GM18907 (cell line): Measurements from ENCODE around the gene PAFAH1B2.
"Not testable (repeated sequence)": the region's sequence is repeated elsewhere in the genome, so short reads cannot be mapped to it uniquely, and the experiment has no call there.

Experiments
- ATAC-seq: cut with Tn5 transposase; IDR thresholded peaks from one replicate; pipeline ENCODE4 v1.9.1; 2021; ENCODE audit warnings: mild to moderate bottlenecking, moderate library complexity; ENCODE audit not compliant: unreplicated experiment

PAFAH1B2 gene

DNA sequence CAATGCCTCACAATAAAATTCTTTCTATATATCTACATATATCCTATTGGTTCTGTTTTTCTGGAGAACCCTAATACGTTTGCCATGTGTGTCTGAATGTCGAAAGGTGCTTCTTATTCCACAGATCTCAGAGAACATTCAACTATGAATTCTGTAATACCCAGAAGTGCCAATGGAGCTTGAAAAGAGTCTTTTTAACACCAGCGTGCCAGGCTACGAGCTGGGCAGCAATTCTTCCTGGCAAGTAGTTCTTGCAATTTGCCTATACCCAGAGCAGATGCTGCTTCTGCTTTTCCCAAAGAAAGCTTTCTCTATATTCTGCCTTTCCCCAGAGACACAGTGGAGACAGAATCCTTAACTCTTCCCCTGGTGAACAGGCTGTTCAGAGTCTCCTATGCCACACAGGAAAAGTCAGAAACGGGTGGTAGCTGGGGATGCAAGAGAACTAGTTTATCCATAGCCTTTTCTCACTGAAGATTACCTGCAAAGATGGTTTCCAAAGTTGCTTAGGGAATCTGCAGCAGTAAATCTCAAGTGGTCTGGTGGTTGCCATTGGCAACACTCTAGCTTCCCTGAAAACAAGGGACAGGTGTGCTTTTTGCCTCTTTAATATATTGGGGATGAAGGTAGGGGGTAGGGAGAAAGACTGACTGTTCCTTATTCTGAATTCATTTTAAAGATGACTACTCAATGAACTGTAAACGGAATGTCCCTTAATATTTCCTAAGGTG lies 16.8 kb upstream of the PAFAH1B2 start:
- ATAC-seq = no peak

DNA sequence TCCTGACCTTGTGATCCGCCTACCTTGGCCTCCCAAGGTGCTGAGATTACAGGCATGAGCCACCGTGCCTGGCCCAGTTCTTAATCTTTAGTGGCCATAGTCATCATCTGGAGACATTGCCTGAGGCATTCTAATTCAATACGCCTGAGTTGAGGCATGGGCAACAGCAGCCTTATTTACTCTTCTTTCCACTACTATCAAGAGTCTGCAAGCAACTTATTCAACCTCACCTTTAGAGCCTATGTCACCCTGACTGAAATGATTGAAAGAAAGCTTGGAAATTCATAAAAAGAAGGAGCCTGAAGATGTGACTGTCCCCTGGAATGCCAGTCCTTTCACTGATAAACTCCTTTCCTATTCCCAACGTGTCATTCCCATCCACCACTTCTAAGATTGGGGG lies 15.8 kb upstream of the PAFAH1B2 start:
- no peak for ATAC-seq

DNA sequence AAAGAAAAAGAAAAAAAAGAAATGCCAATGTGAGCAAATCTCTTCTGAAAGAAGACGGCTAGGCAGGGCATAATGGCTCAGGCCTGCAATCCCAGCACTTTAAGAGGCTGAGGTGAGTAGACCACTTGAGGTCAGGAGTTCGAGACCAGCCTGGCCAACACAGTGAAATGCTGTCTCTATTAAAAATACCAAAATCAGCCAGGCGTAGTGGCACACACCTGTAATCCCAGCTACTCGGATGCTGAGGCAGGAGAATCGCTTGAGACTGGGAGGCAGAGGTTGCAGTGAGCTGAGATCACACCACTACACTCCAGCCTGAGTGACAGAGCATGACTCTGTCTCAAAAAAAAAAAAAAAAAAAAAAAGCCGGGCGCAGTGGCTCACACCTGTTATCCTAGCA lies 13.7 kb upstream of the PAFAH1B2 start:
- ATAC-seq = not testable (repeated sequence)

DNA sequence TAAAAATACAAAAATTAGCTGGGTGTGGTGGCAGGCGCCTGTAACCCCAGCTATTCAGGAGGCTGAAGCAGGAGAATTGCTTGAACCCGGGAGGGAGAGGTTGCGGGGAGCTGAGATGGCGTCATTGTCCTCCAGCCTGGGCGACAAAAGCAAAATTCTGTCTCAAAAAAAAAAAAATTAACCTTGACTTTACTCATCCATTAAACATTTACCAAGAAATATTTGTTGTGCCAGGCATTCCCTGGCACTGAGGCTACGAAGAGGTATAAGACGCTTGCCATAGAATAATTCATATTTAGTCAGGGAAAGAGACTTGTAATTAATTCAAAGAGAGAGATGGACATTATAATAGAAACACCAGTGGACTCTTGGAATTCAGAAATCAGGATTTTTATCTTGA lies 13.2 kb upstream of the PAFAH1B2 start:
- ATAC-seq = no peak

DNA sequence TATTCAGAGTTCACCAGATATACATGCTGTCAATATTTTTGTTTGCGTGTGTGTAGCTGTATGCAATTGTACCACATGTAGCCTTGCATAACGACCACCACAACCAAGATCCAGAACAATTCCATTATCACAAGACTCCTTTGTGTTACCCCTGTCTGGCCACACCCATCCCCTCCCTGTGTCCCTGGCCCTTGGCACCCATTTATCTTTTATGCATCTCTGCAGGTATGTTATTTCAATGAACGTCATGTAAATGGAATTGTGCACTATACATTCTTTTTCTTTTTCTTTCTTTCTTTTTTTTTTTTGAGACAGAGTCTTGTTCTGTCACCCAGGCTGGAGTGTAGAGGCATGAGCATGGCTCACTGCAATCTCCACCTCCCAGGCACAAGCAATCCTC lies 9.7 kb upstream of the PAFAH1B2 start:
- no peak for ATAC-seq

DNA sequence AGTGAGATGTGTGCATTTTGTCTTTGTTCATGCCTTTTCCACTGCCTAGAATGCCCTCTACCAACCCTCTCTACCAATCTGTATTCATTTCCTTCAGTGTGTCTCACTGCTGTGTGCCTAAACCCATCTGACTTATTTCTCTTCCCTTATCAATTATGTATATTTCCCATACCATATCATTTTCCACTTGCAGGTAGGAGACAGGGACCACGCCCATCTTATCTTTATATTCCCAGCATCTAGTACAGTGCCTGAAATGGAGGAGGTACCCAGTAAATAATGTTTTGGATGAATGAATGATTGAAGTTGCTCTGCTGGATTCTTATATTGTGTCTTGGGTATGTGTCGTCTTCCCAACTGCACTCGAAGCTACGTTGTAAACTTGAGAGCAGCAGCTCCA lies 9.1 kb upstream of the PAFAH1B2 start:
- ATAC-seq = not testable (repeated sequence)

DNA sequence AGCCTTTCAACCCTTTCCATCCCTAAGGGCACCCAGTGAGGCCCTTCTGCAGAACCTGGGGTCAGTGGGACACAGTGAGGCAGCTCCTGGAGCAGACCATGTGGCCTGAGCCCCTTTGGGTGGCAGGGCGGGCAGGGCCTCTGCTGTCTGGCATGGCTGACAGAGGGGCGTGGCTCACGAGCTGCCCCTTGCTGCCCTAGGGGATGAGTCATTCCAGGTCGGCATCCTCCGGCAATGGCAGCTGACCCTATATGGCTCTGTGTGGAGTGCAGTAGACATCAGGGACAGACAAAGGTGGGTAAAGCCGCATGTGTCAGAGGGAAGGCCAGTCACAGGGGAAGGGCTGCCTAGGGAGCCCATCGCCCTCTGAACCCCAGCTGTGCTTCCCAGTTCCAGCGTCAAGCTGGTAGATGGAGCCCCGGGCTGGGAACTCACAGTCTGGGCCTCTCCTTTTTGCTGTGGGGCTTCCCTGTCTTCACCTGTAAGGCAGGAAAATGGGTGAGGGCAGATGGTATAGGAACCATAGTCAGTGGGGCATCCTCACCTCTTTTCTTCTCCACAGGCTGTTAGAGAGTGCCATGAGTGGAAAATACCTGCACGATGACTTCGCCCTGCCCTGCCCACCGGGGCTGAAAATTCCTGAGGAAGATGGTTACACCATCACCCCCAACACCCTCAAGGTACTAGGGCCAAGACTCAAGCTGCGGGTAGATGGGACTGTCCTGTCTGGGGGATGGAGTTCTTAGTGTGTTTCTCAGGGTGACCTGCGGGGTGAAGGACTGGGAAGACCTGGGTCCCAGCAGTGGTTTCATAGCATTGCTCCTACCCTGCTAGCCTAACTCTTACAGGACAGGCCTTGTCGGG lies 6.6 kb upstream of the PAFAH1B2 start:
- ATAC-seq = not testable (repeated sequence)

DNA sequence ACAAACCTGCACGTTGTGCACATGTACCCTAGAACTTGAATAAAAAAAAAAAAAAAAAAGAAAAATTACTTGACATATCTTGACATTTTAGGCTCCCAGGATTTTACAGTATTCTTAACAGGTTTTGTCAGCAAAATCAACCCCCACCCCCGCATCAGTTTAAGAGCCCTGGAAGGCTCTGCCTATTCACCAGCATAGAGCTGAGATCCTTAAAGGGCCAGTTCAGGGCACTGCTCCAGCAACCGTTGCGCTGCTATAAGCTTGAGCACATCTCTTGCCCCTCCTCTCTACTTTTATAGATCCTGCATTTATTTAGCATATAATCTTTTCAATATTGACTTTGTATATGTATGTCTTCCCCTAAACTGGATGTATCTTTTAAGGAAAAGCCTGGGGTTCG lies 697 bp upstream of the PAFAH1B2 start:
- ATAC-seq = peak; percentile 19

DNA sequence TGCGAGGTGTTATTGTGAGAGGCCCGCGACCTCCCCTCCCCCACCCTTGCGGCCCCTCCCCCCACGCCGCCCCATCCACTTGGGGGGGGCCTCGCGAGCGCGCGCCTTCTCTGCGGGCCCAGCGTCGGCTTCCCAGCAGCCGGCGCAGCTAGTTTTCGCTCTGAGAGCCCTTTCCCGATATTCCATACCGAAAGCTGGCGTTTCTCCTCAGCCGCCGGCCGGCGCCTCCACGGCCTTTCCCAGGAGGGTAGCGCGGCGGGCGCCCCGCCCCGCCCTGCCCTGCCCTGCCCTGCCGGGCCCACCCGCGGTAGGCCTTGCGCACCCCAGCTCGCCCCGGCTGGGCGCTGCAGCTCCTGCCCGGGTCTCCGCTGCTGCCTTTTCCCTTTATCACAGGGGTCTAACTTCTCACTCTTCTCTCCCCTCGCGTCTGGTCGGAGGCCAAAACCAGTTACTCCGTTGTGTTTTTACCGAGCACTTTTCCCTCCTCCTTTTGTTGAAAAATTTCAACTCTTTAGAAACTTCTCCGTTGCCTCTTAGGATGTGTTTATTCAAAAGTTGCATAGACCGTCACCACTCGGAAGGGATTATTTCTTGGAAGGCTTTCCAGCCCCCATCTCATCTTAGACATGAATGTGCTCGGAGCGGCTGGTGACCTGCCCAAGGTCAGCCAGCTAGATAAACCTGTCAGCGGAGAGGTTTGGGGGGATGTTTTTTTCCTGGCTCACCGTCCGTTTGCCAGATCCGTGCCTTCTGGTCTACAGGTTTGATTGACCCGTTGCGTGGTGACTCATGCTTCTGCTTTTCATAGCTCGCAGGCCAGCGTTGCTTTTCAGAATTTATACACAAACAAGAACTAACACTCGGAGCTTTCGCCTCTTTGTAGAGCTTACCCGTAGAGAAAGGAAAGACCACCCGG lies 648 bp downstream of the PAFAH1B2 start:
- ATAC-seq = peak; percentile 54

DNA sequence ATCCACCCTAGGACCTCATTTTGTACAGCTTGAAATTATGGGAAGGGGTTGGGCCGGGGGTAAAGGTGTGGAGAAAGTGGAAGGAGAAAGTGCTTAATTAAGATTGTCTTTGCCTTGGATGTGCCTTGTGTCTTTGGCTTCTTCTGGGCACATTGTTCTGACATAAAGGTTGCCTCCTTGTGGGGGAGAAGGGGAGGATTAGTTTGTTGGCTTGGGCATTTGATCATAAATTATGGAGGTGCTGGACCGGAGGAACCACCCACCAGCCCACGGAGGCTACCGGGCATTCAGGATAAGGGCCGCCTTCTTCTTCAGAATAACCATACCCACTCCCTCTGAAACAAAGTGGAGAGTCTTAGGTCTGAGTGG lies 1.3 kb downstream of the PAFAH1B2 start:
- ATAC-seq = no peak

DNA sequence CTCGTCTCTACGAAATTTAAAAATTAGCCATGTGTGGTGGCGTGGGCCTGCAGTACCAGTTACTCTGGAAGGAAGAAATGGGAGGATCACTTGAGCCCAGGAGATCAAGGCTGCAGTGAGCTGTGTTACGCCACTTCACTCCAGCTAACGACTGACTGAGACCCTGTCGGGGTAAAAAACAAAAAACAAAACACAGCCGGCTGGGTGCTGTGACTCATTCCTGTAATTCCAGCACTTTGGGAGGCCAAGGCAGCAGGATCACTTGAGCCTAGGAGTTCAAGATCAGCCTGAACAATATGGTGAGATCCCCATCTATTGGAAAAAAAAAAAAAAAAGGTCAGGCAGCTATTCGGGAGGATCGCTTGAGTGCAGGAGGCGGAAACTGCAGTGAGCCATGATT lies 2.4 kb downstream of the PAFAH1B2 start:
- no peak for ATAC-seq

DNA sequence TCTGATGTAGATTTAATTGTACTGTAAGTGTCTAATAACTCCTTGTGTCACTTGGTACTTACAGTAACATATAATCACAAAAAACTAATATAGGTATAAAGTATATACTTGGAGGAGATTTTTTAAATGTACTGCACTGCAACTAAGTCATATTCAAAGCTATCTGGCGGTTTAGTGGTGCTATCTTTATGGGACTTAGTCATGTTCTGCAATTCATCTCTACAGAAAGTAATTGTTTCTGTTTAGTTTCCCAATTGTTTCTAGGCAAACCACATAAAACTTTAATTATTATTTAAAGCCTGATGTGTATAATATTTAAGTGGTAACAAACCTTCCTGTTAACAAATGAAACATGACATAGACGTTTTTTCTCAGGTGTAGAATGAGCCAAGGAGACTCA lies 8.0 kb downstream of the PAFAH1B2 start:
- ATAC-seq = no peak

DNA sequence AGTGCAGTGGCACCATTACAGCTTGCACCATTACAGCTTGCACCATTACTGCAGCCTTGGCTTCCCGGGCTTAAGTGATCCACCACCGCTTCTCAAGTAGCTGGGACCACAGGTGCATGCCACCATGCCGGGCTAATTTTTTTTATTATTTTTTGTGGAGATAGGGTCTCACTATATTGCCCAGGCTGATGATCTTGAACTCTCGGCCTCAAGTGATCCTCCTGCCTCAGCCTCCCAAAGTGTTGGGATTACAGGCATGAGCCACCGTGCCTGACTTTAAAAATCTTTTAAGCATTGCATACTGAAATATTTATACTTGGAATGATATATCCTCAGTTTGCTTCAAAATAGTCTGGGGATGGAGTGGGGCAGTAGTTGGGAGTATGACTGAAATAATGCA lies 10.4 kb downstream of the PAFAH1B2 start:
- ATAC-seq = no peak

DNA sequence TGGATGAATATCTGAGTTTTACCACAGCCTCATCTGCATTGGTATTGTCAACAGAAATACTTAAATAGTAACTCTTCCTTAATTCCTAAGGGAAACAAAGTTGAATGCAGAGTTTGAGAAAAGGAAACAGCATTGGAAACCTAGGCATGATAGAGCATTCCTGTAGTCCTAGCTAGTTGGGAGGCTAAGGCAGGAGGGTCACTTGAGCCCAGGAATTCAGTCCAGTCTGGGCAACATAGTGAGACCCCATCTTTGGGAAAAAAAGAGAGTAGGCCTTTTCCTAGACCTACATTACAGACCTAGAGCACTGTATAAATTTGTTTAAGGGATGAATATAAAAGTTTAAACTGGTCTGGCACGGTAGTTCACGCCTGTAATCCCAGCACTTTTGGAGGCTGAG lies 13.4 kb downstream of the PAFAH1B2 start:
- ATAC-seq = no peak

DNA sequence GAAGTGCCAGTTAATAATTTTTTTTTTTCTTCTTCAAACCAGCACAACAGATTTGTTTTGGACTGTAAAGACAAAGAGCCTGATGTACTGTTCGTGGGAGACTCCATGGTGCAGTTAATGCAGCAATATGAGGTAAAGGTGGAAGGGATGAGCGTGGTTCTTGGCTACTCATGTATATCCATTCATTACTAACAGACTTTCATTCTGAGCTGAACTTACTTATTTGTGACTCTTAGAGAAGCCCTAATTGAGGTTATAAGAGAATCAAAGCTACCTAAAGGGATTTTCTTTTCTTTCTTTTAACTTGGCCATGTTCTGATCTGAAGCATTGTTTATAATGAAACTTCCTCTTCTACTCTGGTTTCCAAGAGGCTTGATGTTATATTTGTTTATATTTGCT lies 15.8 kb downstream of the PAFAH1B2 start:
- ATAC-seq = no peak

DNA sequence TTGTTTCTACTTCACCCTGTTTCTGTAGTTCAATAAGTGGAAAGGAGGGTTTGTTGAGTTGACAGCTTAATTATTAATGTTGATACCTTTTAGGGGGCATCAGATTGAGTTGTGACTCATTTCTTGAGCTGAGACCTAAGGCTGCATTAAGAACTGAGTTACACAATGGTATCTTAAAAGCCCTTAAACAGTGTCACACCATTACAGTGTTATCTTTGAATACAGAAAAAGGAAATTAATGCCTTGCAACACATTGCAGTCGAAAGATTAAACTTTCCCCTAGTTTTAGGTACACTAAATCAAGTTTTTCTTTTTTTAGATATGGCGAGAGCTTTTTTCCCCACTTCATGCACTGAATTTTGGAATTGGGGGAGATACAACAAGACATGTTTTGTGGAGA lies 16.7 kb downstream of the PAFAH1B2 start:
- no peak for ATAC-seq

DNA sequence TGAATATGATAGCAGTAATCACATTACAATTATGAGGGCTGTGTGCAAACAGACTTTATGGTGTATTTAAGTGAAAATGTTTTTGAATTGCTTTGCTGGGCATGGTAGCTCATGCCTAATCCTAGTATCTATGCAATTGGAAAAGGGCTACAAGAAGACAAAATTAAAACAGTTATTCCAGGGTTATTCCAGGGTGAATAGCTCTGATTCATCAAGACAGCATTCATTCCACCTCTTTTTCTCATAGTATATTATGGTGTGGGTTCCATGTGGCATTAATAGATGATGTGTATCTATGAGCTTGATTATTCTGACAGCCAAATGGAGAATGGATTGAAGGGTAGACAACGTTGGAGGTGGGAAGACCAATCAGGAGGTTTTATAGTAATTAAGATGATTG lies 22.4 kb downstream of the PAFAH1B2 start:
- ATAC-seq = no peak

DNA sequence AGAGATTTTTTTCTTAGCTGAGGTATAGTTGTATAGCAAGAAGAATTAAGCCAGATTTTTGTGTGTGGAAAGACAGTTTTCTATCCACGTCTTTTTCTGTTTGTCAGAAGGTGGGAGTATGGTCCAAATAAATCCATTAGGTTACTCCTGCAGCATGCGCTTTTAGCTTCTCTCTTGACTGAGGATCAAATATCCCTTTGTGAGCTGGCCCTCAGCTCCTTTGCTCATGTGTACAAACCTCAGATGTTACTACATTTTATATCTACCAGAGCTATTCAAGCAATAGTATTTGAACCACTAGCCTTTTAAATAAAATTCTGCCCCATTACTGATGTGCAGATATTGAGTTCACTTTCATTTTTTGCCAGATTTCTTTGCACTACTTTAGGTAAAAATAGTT lies 25.6 kb downstream of the PAFAH1B2 start:
- no peak for ATAC-seq

DNA sequence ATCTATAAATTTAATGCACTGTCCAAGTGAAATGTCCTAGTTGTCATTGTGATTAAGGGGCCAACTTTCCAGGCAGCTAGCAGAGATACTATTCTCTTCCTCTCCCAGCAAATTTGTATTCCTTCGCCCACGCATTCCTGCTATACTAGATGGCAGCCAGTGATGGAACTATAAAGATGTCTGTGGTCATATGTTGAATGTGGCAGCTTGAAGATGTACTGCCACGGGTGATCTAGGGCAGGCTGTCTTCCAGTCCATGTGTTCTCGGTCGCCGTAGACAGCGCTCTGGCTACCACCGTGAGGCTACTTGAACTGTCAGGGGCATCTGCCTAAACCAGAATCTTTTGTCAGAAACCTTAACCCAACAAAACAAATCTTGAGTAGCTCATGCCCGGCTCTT lies 26.1 kb downstream of the PAFAH1B2 start:
- ATAC-seq = no peak

DNA sequence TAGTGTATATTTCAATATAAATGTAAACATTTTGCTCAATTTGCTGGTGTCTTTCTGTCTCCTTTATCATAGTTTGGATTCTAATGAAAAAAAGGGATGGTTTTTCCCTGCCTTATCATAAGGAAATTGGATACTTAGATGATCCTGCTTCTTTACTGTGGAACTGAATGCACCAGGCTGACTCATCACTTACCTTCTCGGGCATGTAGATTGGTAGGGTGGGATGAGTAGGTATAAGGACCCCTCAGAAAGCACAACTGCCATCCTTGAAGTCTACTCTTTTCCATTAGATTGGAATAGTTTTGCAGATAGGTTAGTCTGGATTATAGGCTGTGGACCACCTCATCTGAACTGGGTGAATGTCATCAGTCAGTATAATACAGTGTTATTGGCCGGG lies 26.9 kb downstream of the PAFAH1B2 start:
- ATAC-seq = no peak

DNA sequence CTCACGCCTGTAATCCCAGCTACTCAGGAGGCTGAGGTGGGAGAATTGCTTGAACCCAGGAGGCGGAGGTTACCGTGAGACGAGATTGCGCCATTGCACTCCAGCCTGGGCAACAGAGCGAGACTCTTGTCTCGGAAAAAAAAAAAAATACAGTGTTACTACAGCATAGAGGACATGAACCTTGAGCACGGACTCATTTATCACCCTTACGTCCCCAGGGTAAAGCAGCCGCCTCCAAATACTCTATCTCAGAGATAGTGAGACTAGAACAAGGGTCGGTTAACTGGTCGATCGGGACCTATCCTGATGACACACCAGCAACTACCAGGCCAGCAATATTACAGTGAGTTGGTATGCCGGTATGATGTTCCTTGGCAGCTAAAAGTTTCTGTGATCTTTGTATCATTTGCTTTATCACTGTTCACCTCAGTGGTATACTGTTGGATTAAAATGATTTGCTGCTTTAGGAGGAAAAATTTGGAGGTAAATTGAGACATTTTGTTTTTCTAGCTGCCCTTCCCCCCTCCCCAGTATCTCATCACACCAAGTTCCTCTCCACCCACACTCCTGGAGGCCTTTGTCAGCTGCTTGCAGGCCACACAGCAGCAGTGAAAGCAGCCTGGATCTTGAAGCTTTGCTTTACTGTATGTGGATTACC lies 27.4 kb downstream of the PAFAH1B2 start:
- ATAC-seq = no peak
